Measurements from ENCODE around the gene GRAMD1B. TPM values are rescaled to one million over a fixed set of nuclear protein-coding genes. Genes with fewer than 3 reads are reported as not detected.

Gene GRAMD1B
- total and polyA plus RNA-seq, 4 donors: 0.79 to 5.4 (median 4.6) TPM

GRCh38 chr11:123603666-123604065 is 173.6 kb downstream of the GRAMD1B start:
- no peaks in the 10 kb centered on the region for H3K9me3 ChIP-seq (ENCODE audit: control insufficient read depth, low read length)
- H3K4me3 ChIP-seq (ENCODE audit: low read length in 2 of 2): no peak overlapping the region
- DNase-seq (no peak), ATAC-seq (ENCODE audit: low FRiP score) (no peak)
- no peaks in the 10 kb centered on the region for H3K36me3 ChIP-seq (ENCODE audit: control insufficient read depth in 1 of 2, insufficient read depth in 2 of 2, low read length in 1 of 2)
- intact Hi-C loops (cut with DNase I): loop anchor here in 1 of 2 donors (1.0 kb wide), 1 partner anchor 11 kb away; no protein-coding TSS in a partner anchor
- H3K4me1 ChIP-seq (ENCODE audit: control insufficient read depth in 1 of 2, insufficient read depth in 2 of 2, low read length in 2 of 2): no peaks in the 10 kb centered on the region
- no peaks in the 10 kb centered on the region for H3K27me3 ChIP-seq (ENCODE audit: control insufficient read depth in 1 of 2, insufficient read depth in 2 of 2, low read length in 1 of 2)
- H3K27ac ChIP-seq (ENCODE audit: low read depth in 1 of 2, low read length in 2 of 2): no peak overlapping the region
- 87 to 91% methylated on average over 4 of the region's 4 CpGs for WGBS, 2 donors

- H3K36me3 ChIP-seq (ENCODE audit: control insufficient read depth in 1 of 2, insufficient read depth in 2 of 2, low read length in 1 of 2): no peaks in the 10 kb centered on the region
- H3K9me3 ChIP-seq (ENCODE audit: control insufficient read depth, low read length): no peaks in the 10 kb centered on the region
- 81 to 83% methylated on average over 1 of the region's 1 CpG for WGBS, 2 donors
- intact Hi-C loops (cut with DNase I): no loop called here
- ATAC-seq (ENCODE audit: low FRiP score) (no peak), DNase-seq (no peak)
- H3K4me3 ChIP-seq (ENCODE audit: low read length in 2 of 2): no peak overlapping the region
- no peaks in the 10 kb centered on the region for H3K27me3 ChIP-seq (ENCODE audit: control insufficient read depth in 1 of 2, insufficient read depth in 2 of 2, low read length in 1 of 2)
- no peaks in the 10 kb centered on the region for H3K4me1 ChIP-seq (ENCODE audit: control insufficient read depth in 1 of 2, insufficient read depth in 2 of 2, low read length in 2 of 2)
- H3K27ac ChIP-seq (ENCODE audit: low read depth in 1 of 2, low read length in 2 of 2): no peak overlapping the region
Measured at GRCh38 chr11:123607781-123608180, 177.7 kb downstream of the GRAMD1B start.

- ATAC-seq (ENCODE audit: low FRiP score) (no peak), DNase-seq (no peak)
- 92 to 93% methylated on average over 9 of the region's 9 CpGs for WGBS, 2 donors
- Histone ChIP-seq H3K36me3 (ENCODE audit: control insufficient read depth in 1 of 2, insufficient read depth in 2 of 2, low read length in 1 of 2) (no peaks in the 10 kb centered on the region), H3K9me3 (ENCODE audit: control insufficient read depth, low read length) (no peaks in the 10 kb centered on the region), H3K4me1 (ENCODE audit: control insufficient read depth in 1 of 2, insufficient read depth in 2 of 2, low read length in 2 of 2) (no peaks in the 10 kb centered on the region), H3K4me3 (ENCODE audit: low read length in 2 of 2) (no peak overlapping the region), H3K27ac (ENCODE audit: low read depth in 1 of 2, low read length in 2 of 2) (no peak overlapping the region), H3K27me3 (ENCODE audit: control insufficient read depth in 1 of 2, insufficient read depth in 2 of 2, low read length in 1 of 2) (no peaks in the 10 kb centered on the region)
- intact Hi-C loops (cut with DNase I): no loop called here
Measured at GRCh38 chr11:123608371-123608770, 178.3 kb downstream of the GRAMD1B start.

- intact Hi-C loops (cut with DNase I): no loop called here
- Histone ChIP-seq H3K27me3 (ENCODE audit: control insufficient read depth in 1 of 2, insufficient read depth in 2 of 2, low read length in 1 of 2) (no peaks in the 10 kb centered on the region), H3K27ac (ENCODE audit: low read depth in 1 of 2, low read length in 2 of 2) (no peak overlapping the region), H3K4me1 (ENCODE audit: control insufficient read depth in 1 of 2, insufficient read depth in 2 of 2, low read length in 2 of 2) (no peaks in the 10 kb centered on the region), H3K36me3 (ENCODE audit: control insufficient read depth in 1 of 2, insufficient read depth in 2 of 2, low read length in 1 of 2) (no peaks in the 10 kb centered on the region), H3K9me3 (ENCODE audit: control insufficient read depth, low read length) (no peaks in the 10 kb centered on the region), H3K4me3 (ENCODE audit: low read length in 2 of 2) (no peak overlapping the region)
- DNase-seq: no peak
- no peak for ATAC-seq (ENCODE audit: low FRiP score)
- WGBS, 2 donors: 94% methylated on average over 8 of the region's 8 CpGs
Measured at GRCh38 chr11:123608945-123609344, 178.9 kb downstream of the GRAMD1B start.

GRCh38 chr11:123611698-123612097 is 181.6 kb downstream of the GRAMD1B start:
- Histone ChIP-seq H3K9me3 (ENCODE audit: control insufficient read depth, low read length) (no peaks in the 10 kb centered on the region), H3K36me3 (ENCODE audit: control insufficient read depth in 1 of 2, insufficient read depth in 2 of 2, low read length in 1 of 2) (no peaks in the 10 kb centered on the region), H3K4me1 (ENCODE audit: control insufficient read depth in 1 of 2, insufficient read depth in 2 of 2, low read length in 2 of 2) (no peaks in the 10 kb centered on the region), H3K27me3 (ENCODE audit: control insufficient read depth in 1 of 2, insufficient read depth in 2 of 2, low read length in 1 of 2) (no peaks in the 10 kb centered on the region), H3K27ac (ENCODE audit: low read depth in 1 of 2, low read length in 2 of 2) (no peak overlapping the region), H3K4me3 (ENCODE audit: low read length in 2 of 2) (no peak overlapping the region)
- DNase-seq: no peak
- ATAC-seq (ENCODE audit: low FRiP score): no peak
- WGBS, 2 donors: 91 to 97% methylated on average over 4 of the region's 4 CpGs
- intact Hi-C loops (cut with DNase I): no loop called here

- H3K4me3 ChIP-seq (ENCODE audit: low read length in 2 of 2): no peak overlapping the region
- no peaks in the 10 kb centered on the region for H3K4me1 ChIP-seq (ENCODE audit: control insufficient read depth in 1 of 2, insufficient read depth in 2 of 2, low read length in 2 of 2)
- no peaks in the 10 kb centered on the region for H3K9me3 ChIP-seq (ENCODE audit: control insufficient read depth, low read length)
- ATAC-seq (ENCODE audit: low FRiP score) (peak; percentile 27), DNase-seq (no peak)
- H3K36me3 ChIP-seq (ENCODE audit: control insufficient read depth in 1 of 2, insufficient read depth in 2 of 2, low read length in 1 of 2): no peaks in the 10 kb centered on the region
- intact Hi-C loops (cut with DNase I): no loop called here
- 52 to 62% methylated on average over 11 of the region's 11 CpGs for WGBS, 2 donors
- H3K27ac ChIP-seq (ENCODE audit: low read depth in 1 of 2, low read length in 2 of 2): no peak overlapping the region
- no peaks in the 10 kb centered on the region for H3K27me3 ChIP-seq (ENCODE audit: control insufficient read depth in 1 of 2, insufficient read depth in 2 of 2, low read length in 1 of 2)
Measured at GRCh38 chr11:123616505-123617198, 186.6 kb downstream of the GRAMD1B start.

- no peak for DNase-seq
- Histone ChIP-seq H3K4me3 (ENCODE audit: low read length in 2 of 2) (no peak overlapping the region), H3K4me1 (ENCODE audit: control insufficient read depth in 1 of 2, insufficient read depth in 2 of 2, low read length in 2 of 2) (no peaks in the 10 kb centered on the region), H3K27me3 (ENCODE audit: control insufficient read depth in 1 of 2, insufficient read depth in 2 of 2, low read length in 1 of 2) (no peaks in the 10 kb centered on the region), H3K36me3 (ENCODE audit: control insufficient read depth in 1 of 2, insufficient read depth in 2 of 2, low read length in 1 of 2) (no peaks in the 10 kb centered on the region), H3K9me3 (ENCODE audit: control insufficient read depth, low read length) (no peaks in the 10 kb centered on the region), H3K27ac (ENCODE audit: low read depth in 1 of 2, low read length in 2 of 2) (no peak overlapping the region)
- 94 to 95% methylated on average over 9 of the region's 9 CpGs for WGBS, 2 donors
- no peak for ATAC-seq (ENCODE audit: low FRiP score)
- intact Hi-C loops (cut with DNase I): no loop called here
Measured at GRCh38 chr11:123622576-123622975, 192.5 kb downstream of the GRAMD1B start.

GRCh38 chr11:123624974-123625373 is 194.9 kb downstream of the GRAMD1B start:
- Histone ChIP-seq H3K36me3 (ENCODE audit: control insufficient read depth in 1 of 2, insufficient read depth in 2 of 2, low read length in 1 of 2) (no peaks in the 10 kb centered on the region), H3K9me3 (ENCODE audit: control insufficient read depth, low read length) (no peaks in the 10 kb centered on the region), H3K27ac (ENCODE audit: low read depth in 1 of 2, low read length in 2 of 2) (no peak overlapping the region), H3K4me1 (ENCODE audit: control insufficient read depth in 1 of 2, insufficient read depth in 2 of 2, low read length in 2 of 2) (no peaks in the 10 kb centered on the region), H3K4me3 (ENCODE audit: low read length in 2 of 2) (no peak overlapping the region), H3K27me3 (ENCODE audit: control insufficient read depth in 1 of 2, insufficient read depth in 2 of 2, low read length in 1 of 2) (no peaks in the 10 kb centered on the region)
- no peak for DNase-seq
- intact Hi-C loops (cut with DNase I): no loop called here
- ATAC-seq (ENCODE audit: low FRiP score): no peak
- WGBS, 2 donors: 91% methylated on average over 2 of the region's 2 CpGs

GRCh38 chr11:123628936-123629683 is 199.0 kb downstream of the GRAMD1B start:
- Histone ChIP-seq H3K9me3 (ENCODE audit: control insufficient read depth, low read length) (no peaks in the 10 kb centered on the region), H3K4me3 (ENCODE audit: low read length in 2 of 2) (no peak overlapping the region), H3K36me3 (ENCODE audit: control insufficient read depth in 1 of 2, insufficient read depth in 2 of 2, low read length in 1 of 2) (no peaks in the 10 kb centered on the region), H3K4me1 (ENCODE audit: control insufficient read depth in 1 of 2, insufficient read depth in 2 of 2, low read length in 2 of 2) (no peaks in the 10 kb centered on the region), H3K27me3 (ENCODE audit: control insufficient read depth in 1 of 2, insufficient read depth in 2 of 2, low read length in 1 of 2) (no peaks in the 10 kb centered on the region), H3K27ac (ENCODE audit: low read depth in 1 of 2, low read length in 2 of 2) (no peak overlapping the region)
- intact Hi-C loops (cut with DNase I): no loop called here
- peak; percentile 66 for ATAC-seq (ENCODE audit: low FRiP score)
- 28 to 53% methylated on average over 10 of the region's 10 CpGs for WGBS, 2 donors
- DNase-seq: peak in 1 of 2 donors; percentile 73

All from aorta (tissue), 5 donors.